Suppressor macrophage (primary cell): ENCODE data around the gene ACTG1.

Source experiments
- DNase-seq, 4 experiments: peaks; one replicate each; pipeline ENCODE4 v3.0.0-alpha.2; 2020 to 2022

ACTG1 gene

GRCh38 chr17:81516439-81516838, 3.8 kb upstream of the ACTG1 start:
- no peak for DNase-seq

GRCh38 chr17:81515530-81516041, 3.0 kb upstream of the ACTG1 start:
- DNase-seq: no peak

GRCh38 chr17:81514739-81515529, 2.3 kb upstream of the ACTG1 start:
- DNase-seq: peak; percentile 78 to 92 (median 86)

GRCh38 chr17:81514489-81514738, 1.8 kb upstream of the ACTG1 start:
- DNase-seq: no peak

- DNase-seq: peak; percentile 63 to 87 (median 74)
Measured at GRCh38 chr17:81513753-81514488, 1.3 kb upstream of the ACTG1 start.

- DNase-seq: peak; percentile 56 to 74 (median 67)
Measured at GRCh38 chr17:81513372-81513752, 763 bp upstream of the ACTG1 start.

- peak in 3 of 4 experiments; percentile 45 to 68 (median 47) for DNase-seq
Measured at GRCh38 chr17:81511804-81512561, 616 bp downstream of the ACTG1 start.

GRCh38 chr17:81511554-81511803, 1.1 kb downstream of the ACTG1 start:
- DNase-seq: no peak

- DNase-seq: peak in 3 of 4 experiments; percentile 42 to 64 (median 47)
Measured at GRCh38 chr17:81510785-81511553, 1.6 kb downstream of the ACTG1 start.

GRCh38 chr17:81509972-81510784, 2.4 kb downstream of the ACTG1 start:
- no peak for DNase-seq

GRCh38 chr17:81509207-81509971, 3.2 kb downstream of the ACTG1 start:
- peak; percentile 45 to 76 (median 69) for DNase-seq

GRCh38 chr17:81508639-81509206, 3.9 kb downstream of the ACTG1 start:
- peak in 3 of 4 experiments; percentile 48 to 60 (median 53) for DNase-seq

- no peak for DNase-seq
Measured at GRCh38 chr17:81503619-81504018, 9.0 kb downstream of the ACTG1 start.

GRCh38 chr17:81502471-81503017, 10.1 kb downstream of the ACTG1 start:
- DNase-seq: no peak

GRCh38 chr17:81500047-81500446, 12.6 kb downstream of the ACTG1 start:
- DNase-seq: no peak

GRCh38 chr17:81499601-81499970, 13.0 kb downstream of the ACTG1 start:
- no peak for DNase-seq

GRCh38 chr17:81498953-81499600, 13.5 kb downstream of the ACTG1 start:
- no peak for DNase-seq

GRCh38 chr17:81494626-81495377, 17.8 kb downstream of the ACTG1 start:
- DNase-seq: no peak
